ENCODE measurements around the gene FAM174C.

DNA sequence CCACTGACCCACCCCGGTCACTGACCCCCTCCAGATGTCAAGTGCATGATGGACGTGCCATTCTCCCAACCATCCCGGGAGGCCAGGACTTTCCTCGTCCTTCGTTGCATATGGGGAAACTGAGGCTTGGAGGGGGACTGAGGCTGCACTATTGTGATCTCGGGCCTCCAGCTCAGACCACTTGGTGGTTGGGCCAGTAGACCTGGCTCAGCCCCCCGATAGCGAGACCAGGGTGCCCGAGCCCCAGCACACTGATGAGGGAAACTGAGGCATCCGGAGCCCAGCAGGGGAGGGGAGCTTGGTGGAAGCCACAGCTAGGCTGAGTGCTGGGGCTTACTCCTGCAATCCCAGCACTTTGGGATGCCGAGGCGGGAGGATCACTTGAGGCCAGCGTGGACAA is 20.7 kb downstream of the FAM174C start:
- TF ChIP-seq, protein P1, sequence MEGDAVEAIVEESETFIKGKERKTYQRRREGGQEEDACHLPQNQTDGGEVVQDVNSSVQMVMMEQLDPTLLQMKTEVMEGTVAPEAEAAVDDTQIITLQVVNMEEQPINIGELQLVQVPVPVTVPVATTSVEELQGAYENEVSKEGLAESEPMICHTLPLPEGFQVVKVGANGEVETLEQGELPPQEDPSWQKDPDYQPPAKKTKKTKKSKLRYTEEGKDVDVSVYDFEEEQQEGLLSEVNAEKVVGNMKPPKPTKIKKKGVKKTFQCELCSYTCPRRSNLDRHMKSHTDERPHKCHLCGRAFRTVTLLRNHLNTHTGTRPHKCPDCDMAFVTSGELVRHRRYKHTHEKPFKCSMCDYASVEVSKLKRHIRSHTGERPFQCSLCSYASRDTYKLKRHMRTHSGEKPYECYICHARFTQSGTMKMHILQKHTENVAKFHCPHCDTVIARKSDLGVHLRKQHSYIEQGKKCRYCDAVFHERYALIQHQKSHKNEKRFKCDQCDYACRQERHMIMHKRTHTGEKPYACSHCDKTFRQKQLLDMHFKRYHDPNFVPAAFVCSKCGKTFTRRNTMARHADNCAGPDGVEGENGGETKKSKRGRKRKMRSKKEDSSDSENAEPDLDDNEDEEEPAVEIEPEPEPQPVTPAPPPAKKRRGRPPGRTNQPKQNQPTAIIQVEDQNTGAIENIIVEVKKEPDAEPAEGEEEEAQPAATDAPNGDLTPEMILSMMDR (IDR thresholded peaks at IDR 0.05; ENCODE audit: extremely low read depth in 1 of 2, insufficient read depth in 1 of 2, low read depth in 1 of 2, low read length in 2 of 2): no peak
- TF ChIP-seq POLR2A (IDR thresholded peaks at IDR 0.05; ENCODE audit: low read depth, low read length) (no peak), EZH2 (IDR thresholded peaks at IDR 0.05; ENCODE audit: borderline replicate concordance, low read depth, low read length, severe bottlenecking) (no peak), POLR2AphosphoS5 (IDR thresholded peaks at IDR 0.05; ENCODE audit: insufficient read depth, low read depth, low read length) (no peak), GATA2 (IDR thresholded peaks at IDR 0.05; ENCODE audit: insufficient read depth, insufficient read length, low read depth, low read length) (no peak), MYC (IDR thresholded peaks at IDR 0.05; ENCODE audit: low read depth, low read length) (no peak)
